SK-N-SH (cell line): ENCODE results near the gene SCFD1. TPM values are rescaled to one million over a fixed set of nuclear protein-coding genes. Genes with fewer than 3 reads are reported as not detected.

Source experiments
- CTCF ChIA-PET: fragments of 300-600, 350-600 bp; formaldehyde crosslinking; extraction: SDS; loops from one replicate; lab custom pipeline; 2021; lab: Yijun Ruan, JAX
- POLR2A ChIA-PET: fragments of 350-600 bp; sonication (Branson Sonifier 250); formaldehyde crosslinking; extraction: SDS; loops from one replicate; lab custom pipeline; 2020; ENCODE audit warnings: antibody characterized with exemption, inconsistent platforms; lab: Yijun Ruan, JAX
- DNase-seq: peaks from one replicate; pipeline ENCODE4 v3.0.0; 2012
- H2AFZ ChIP-seq: fragments of 200-600 bp; sonication (generic); 2 replicates; pipeline ENCODE4 v1.8.1; 2016; ENCODE audit warnings: antibody characterized with exemption, mild to moderate bottlenecking, low read depth
- H3F3A ChIP-seq: fragments of 200-600 bp; sonication (generic); replicated peaks from 2 replicates; pipeline ENCODE3; 2016; ENCODE audit warnings: antibody characterized with exemption, mild to moderate bottlenecking; ENCODE audit not compliant: insufficient read depth
- H3K27ac ChIP-seq, 2 experiments: fragments of 200-500 bp in 1 of 2; fragments of 200-600 bp in 1 of 2; sonication (Bioruptor generic) in 1 of 2; sonication (generic), shearing (Covaris generic) in 1 of 2; 2 replicates each; pipeline versions ENCODE4 v1.5.1 to v1.6.1; 2014 to 2016; ENCODE audit warnings: low read depth in 2 of 2, inconsistent platforms in 1 of 2, low read length in 1 of 2, mild to moderate bottlenecking in 1 of 2, mixed read lengths in 1 of 2
- H3K27me3 ChIP-seq: fragments of 200-600 bp; sonication (generic), shearing (Covaris generic); 2 replicates; pipeline ENCODE4 v1.6.1; 2016; ENCODE audit warnings: mixed run types; ENCODE audit not compliant: insufficient read depth
- H3K36me3 ChIP-seq, 2 experiments: fragments of 200-500 bp in 1 of 2; fragments of 200-600 bp in 1 of 2; sonication (Bioruptor generic) in 1 of 2; sonication (generic) in 1 of 2; replicated peaks in 1 of 2; 2 replicates each; pipeline versions ENCODE3 to v1.5.1; 2014 to 2016; ENCODE audit warnings: low read length in 1 of 2, mild to moderate bottlenecking in 1 of 2; ENCODE audit not compliant: insufficient read depth in 2 of 2, control insufficient read depth in 1 of 2
- H3K4me1 ChIP-seq, 2 experiments: fragments of 200-500 bp in 1 of 2; fragments of 200-600 bp in 1 of 2; sonication (Bioruptor generic) in 1 of 2; sonication (generic), shearing (Covaris generic) in 1 of 2; 2 replicates each; pipeline versions ENCODE4 v1.5.1 to v1.6.1; 2014 to 2016; ENCODE audit warnings: low read depth in 1 of 2, low read length in 1 of 2, mixed run types in 1 of 2; ENCODE audit not compliant: insufficient read depth in 2 of 2, control insufficient read depth in 1 of 2
- H3K4me2 ChIP-seq: fragments of 200-600 bp; sonication (generic), shearing (Covaris generic); 2 replicates; pipeline ENCODE4 v1.6.1; 2017; ENCODE audit warnings: mixed run types
- H3K4me3 ChIP-seq, 2 experiments: fragments of 200-500 bp in 1 of 2; fragments of 200-600 bp in 1 of 2; sonication (Bioruptor generic) in 1 of 2; sonication (generic), shearing (Covaris generic) in 1 of 2; 2 replicates each; pipeline versions ENCODE4 v1.5.1 to v1.8.1; 2014 to 2016; ENCODE audit warnings: low read depth in 2 of 2, inconsistent platforms in 1 of 2, low read length in 1 of 2, mild to moderate bottlenecking in 1 of 2, mixed read lengths in 1 of 2, moderate library complexity in 1 of 2
- H3K79me2 ChIP-seq: fragments of 200-600 bp; sonication (generic); 2 replicates; pipeline ENCODE4 v1.8.1; 2017; ENCODE audit warnings: mild to moderate bottlenecking; ENCODE audit not compliant: insufficient read depth
- H3K9ac ChIP-seq: fragments of 200-600 bp; sonication (generic); 2 replicates; pipeline ENCODE4 v1.6.1; 2017; ENCODE audit warnings: mixed run types
- H3K9me2 ChIP-seq: fragments of 200-600 bp; sonication (generic); 2 replicates; pipeline ENCODE4 v1.6.1; 2017; ENCODE audit warnings: mixed run types
- H3K9me3 ChIP-seq: fragments of 200-600 bp; sonication (generic); 2 replicates; pipeline ENCODE4 v1.6.1; 2017; ENCODE audit warnings: mixed run types, mild to moderate bottlenecking, moderate library complexity
- H4K20me1 ChIP-seq: fragments of 200-600 bp; sonication (generic); 2 replicates; pipeline ENCODE4 v1.6.1; 2017; ENCODE audit warnings: mild to moderate bottlenecking, mixed run types; ENCODE audit not compliant: insufficient read depth
- CHD2 ChIP-seq: fragments of 150-350 bp; IDR thresholded peaks from 2 replicates; pipeline ENCODE4 v1.6.1; 2018; ENCODE audit warnings: low read length; ENCODE audit not compliant: partially characterized antibody
- ELF1 ChIP-seq: IDR thresholded peaks from 2 replicates; pipeline ENCODE4 v1.4.0; 2012
- EP300 ChIP-seq, 2 experiments: IDR thresholded peaks; 2 replicates each; pipeline versions ENCODE4 v1.4.0 to v1.6.1; 2012; ENCODE audit warnings: borderline replicate concordance in 1 of 2, low read depth in 1 of 2, low read length in 1 of 2
- FOSL2 ChIP-seq: IDR thresholded peaks from 2 replicates; pipeline ENCODE4 v1.4.0; 2012; ENCODE audit warnings: low read depth, mild to moderate bottlenecking, moderate library complexity, borderline replicate concordance
- GABPA ChIP-seq: IDR thresholded peaks from 2 replicates; pipeline ENCODE4 v1.4.0; 2012; ENCODE audit warnings: low read depth, mild to moderate bottlenecking
- JUND ChIP-seq: IDR thresholded peaks from 2 replicates; pipeline ENCODE4 v1.4.0; 2012
- MEF2A ChIP-seq: IDR thresholded peaks from 2 replicates; pipeline ENCODE4 v1.4.0; 2012; ENCODE audit warnings: low read depth, borderline replicate concordance
- MXI1 ChIP-seq: IDR thresholded peaks from 2 replicates; pipeline ENCODE4 v1.6.1; 2012; ENCODE audit warnings: mild to moderate bottlenecking, low read depth, low read length, improper control_type of control experiment
- POLR2AphosphoS5 ChIP-seq: IDR thresholded peaks from 2 replicates; pipeline ENCODE4 v1.6.1; 2012; ENCODE audit warnings: low read depth, low read length
- RFX5 ChIP-seq: IDR thresholded peaks from 2 replicates; pipeline ENCODE4 v1.6.1; 2012; ENCODE audit warnings: mild to moderate bottlenecking, improper control_type of control experiment, low read length
- TAF1 ChIP-seq: IDR thresholded peaks from 2 replicates; pipeline ENCODE4 v1.6.1; 2012; ENCODE audit warnings: low read depth, mild to moderate bottlenecking, low read length, moderate library complexity, borderline replicate concordance
- TCF12 ChIP-seq: IDR thresholded peaks from 2 replicates; pipeline ENCODE4 v1.4.0; 2012
- YY1 ChIP-seq: IDR thresholded peaks from 2 replicates; pipeline ENCODE4 v1.4.0; 2012; ENCODE audit warnings: low read depth, mild to moderate bottlenecking
- WGBS: methylation state at CpG from one replicate; pipeline ENCODE4 v1.1.6; 2017; ENCODE audit warnings: low lambda C conversion rate; 5-methylcytosine and 5-hydroxymethylcytosine counted together
- polyA plus RNA-seq, 3 experiments: library from polyadenylated mRNA; depleted of rRNA; stranded (reverse); fragments of >200 nt; gene quantifications; 2 replicates each; pipeline ENCODE4 v1.2.3, GENCODE V29; 2012
- TF ChIP-seq, protein P1 (sequence below): IDR thresholded peaks from 2 replicates; pipeline ENCODE4 v1.6.1; 2012; ENCODE audit warnings: mild to moderate bottlenecking, low read depth, low read length, moderate library complexity
- TF ChIP-seq, protein P2 (sequence below): IDR thresholded peaks from 2 replicates; pipeline ENCODE4 v1.4.0; 2012; ENCODE audit warnings: low read depth, borderline replicate concordance
- TF ChIP-seq, protein P3 (sequence below): fragments of 150-350 bp; IDR thresholded peaks from 2 replicates; pipeline ENCODE4 v1.6.1; 2017; ENCODE audit warnings: antibody characterized with exemption, low read length, low read depth, borderline replicate concordance

SCFD1 gene
- polyA plus RNA-seq, 1 of the 3 experiments (the other 2 are of a cell fraction), result 31.4 TPM

DNA sequence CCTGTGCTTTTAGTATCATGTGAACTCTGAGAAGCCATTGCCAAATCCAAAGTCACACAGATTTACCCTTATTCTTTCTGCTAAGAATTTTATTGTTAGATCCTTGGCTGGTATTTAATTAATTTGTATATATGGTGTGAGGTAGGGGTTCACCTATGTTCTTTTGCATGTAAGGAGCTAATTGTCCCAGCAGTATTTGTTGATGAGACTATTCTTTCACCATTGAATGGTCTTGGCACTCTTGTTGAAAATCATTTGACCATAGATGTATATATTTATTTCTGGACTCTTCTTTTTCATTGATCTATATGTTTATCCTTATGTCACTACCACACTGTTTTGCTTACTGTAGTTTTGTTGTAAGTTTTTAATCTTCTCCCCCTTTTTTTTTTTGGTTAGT, 36.9 kb upstream of the SCFD1 start (continued):
- TF ChIP-seq EP300 (IDR thresholded peaks at IDR 0.05; ENCODE audit: borderline replicate concordance in 1 of 2, low read depth in 1 of 2, low read length in 1 of 2) (no peak), POLR2AphosphoS5 (no peak)

DNA sequence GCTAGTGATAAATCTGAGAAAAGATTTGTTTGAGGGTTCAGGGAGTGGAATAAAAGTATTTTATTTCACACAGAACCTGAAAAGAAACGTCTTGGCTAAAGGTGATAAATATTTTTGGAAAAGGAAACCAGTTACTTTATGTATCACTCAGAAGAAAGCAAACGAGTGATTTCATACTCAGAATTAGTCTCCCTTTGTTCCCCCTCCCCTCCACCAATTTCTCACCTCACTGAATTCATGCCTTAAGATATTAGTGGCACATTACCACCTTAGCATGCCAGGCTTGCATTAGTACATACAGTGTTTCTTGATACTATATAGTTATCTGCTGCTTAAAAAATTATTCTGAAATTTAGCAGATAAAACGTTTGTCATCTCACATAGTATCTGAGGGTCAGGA, 35.0 kb upstream of the SCFD1 start:
- no peak overlapping the region for H3K4me2 ChIP-seq
- H3K27ac ChIP-seq, result no peak overlapping the region; a peak in 1 of 4 replicates
- 81% methylated on average over 3 of the region's 3 CpGs for WGBS
- TF ChIP-seq ELF1 (no peak), EP300 (IDR thresholded peaks at IDR 0.05; ENCODE audit: borderline replicate concordance in 1 of 2, low read depth in 1 of 2, low read length in 1 of 2) (no peak), GABPA (no peak), CHD2 (no peak), MEF2A (no peak), YY1 (no peak), MXI1 (no peak)
- TF ChIP-seq, protein P1, sequence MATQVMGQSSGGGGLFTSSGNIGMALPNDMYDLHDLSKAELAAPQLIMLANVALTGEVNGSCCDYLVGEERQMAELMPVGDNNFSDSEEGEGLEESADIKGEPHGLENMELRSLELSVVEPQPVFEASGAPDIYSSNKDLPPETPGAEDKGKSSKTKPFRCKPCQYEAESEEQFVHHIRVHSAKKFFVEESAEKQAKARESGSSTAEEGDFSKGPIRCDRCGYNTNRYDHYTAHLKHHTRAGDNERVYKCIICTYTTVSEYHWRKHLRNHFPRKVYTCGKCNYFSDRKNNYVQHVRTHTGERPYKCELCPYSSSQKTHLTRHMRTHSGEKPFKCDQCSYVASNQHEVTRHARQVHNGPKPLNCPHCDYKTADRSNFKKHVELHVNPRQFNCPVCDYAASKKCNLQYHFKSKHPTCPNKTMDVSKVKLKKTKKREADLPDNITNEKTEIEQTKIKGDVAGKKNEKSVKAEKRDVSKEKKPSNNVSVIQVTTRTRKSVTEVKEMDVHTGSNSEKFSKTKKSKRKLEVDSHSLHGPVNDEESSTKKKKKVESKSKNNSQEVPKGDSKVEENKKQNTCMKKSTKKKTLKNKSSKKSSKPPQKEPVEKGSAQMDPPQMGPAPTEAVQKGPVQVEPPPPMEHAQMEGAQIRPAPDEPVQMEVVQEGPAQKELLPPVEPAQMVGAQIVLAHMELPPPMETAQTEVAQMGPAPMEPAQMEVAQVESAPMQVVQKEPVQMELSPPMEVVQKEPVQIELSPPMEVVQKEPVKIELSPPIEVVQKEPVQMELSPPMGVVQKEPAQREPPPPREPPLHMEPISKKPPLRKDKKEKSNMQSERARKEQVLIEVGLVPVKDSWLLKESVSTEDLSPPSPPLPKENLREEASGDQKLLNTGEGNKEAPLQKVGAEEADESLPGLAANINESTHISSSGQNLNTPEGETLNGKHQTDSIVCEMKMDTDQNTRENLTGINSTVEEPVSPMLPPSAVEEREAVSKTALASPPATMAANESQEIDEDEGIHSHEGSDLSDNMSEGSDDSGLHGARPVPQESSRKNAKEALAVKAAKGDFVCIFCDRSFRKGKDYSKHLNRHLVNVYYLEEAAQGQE, result no peak
- TF ChIP-seq, protein P2, sequence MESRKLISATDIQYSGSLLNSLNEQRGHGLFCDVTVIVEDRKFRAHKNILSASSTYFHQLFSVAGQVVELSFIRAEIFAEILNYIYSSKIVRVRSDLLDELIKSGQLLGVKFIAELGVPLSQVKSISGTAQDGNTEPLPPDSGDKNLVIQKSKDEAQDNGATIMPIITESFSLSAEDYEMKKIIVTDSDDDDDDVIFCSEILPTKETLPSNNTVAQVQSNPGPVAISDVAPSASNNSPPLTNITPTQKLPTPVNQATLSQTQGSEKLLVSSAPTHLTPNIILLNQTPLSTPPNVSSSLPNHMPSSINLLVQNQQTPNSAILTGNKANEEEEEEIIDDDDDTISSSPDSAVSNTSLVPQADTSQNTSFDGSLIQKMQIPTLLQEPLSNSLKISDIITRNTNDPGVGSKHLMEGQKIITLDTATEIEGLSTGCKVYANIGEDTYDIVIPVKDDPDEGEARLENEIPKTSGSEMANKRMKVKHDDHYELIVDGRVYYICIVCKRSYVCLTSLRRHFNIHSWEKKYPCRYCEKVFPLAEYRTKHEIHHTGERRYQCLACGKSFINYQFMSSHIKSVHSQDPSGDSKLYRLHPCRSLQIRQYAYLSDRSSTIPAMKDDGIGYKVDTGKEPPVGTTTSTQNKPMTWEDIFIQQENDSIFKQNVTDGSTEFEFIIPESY, result no peak
- no peak overlapping the region for H2AFZ ChIP-seq
- ChIA-PET CTCF (interaction anchor here (1.5 kb wide), 1 partner anchor 317 kb away, joined by 3 read pairs; no protein-coding TSS in a partner anchor), POLR2A (no interaction called here)
- H3K4me1 ChIP-seq, result no peaks in the 10 kb centered on the region; a peak in 3 of 4 replicates
- H3K4me3 ChIP-seq, result no peak overlapping the region
- H3K36me3 ChIP-seq, result peaks cover 40 to 54% of the 10 kb centered on the region in 2 experiments
- peaks cover 94% of the 10 kb centered on the region for H3K79me2 ChIP-seq
- no peaks in the 10 kb centered on the region for H3F3A ChIP-seq
- H3K27me3 ChIP-seq, result no peaks in the 10 kb centered on the region
- H3K9me3 ChIP-seq, result peaks cover 4% of the 10 kb centered on the region; the same call in 1 of the 2 replicates
- no peak overlapping the region for H3K9ac ChIP-seq
- H3K9me2 ChIP-seq, result no peaks in the 10 kb centered on the region
- H4K20me1 ChIP-seq, result no peaks in the 10 kb centered on the region; the same call in 1 of the 2 replicates
- no peak for DNase-seq

DNA sequence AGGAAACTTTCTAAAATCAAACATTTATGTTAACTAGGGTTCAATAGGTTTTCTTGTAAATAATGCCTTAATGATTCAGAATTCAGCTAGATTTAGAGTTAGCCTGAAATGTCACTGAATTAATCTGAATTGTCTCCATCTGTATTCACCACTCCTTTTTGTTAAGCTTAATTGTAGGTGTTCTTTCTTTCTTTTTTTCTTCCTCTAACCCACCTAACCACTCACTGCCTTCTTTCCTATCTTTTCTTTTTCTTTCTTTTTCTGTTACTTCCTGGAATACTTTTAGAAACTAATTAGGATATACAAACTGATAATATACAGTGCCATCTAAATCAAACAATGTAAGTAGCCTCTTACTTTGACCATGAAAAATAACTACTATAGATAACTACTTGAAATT, 33.2 kb upstream of the SCFD1 start:
- no peaks in the 10 kb centered on the region for H3F3A ChIP-seq
- H4K20me1 ChIP-seq, result no peaks in the 10 kb centered on the region
- POLR2A ChIA-PET, result no interaction called here
- H2AFZ ChIP-seq, result no peak overlapping the region
- H3K27ac ChIP-seq, result no peak overlapping the region
- H3K4me3 ChIP-seq, result no peak overlapping the region
- no peaks in the 10 kb centered on the region; a peak in 3 of 4 replicates for H3K4me1 ChIP-seq
- no peaks in the 10 kb centered on the region for H3K27me3 ChIP-seq
- DNase-seq, result no peak
- H3K9me3 ChIP-seq, result peaks cover 4% of the 10 kb centered on the region; the same call in 1 of the 2 replicates
- no peak for TF ChIP-seq FOSL2
- TF ChIP-seq GABPA, result no peak
- TF ChIP-seq TAF1, result no peak
- no peak for TF ChIP-seq CHD2
- TF ChIP-seq JUND, result no peak
- no peak for TF ChIP-seq RFX5
- TF ChIP-seq, protein P3, sequence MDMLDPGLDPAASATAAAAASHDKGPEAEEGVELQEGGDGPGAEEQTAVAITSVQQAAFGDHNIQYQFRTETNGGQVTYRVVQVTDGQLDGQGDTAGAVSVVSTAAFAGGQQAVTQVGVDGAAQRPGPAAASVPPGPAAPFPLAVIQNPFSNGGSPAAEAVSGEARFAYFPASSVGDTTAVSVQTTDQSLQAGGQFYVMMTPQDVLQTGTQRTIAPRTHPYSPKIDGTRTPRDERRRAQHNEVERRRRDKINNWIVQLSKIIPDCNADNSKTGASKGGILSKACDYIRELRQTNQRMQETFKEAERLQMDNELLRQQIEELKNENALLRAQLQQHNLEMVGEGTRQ, result no peak
- no peak for TF ChIP-seq TCF12
- no peak for TF ChIP-seq MXI1
- TF ChIP-seq, protein P1, result no peak
- no peak overlapping the region for H3K9ac ChIP-seq
- no peak overlapping the region for H3K4me2 ChIP-seq
- H3K9me2 ChIP-seq, result no peaks in the 10 kb centered on the region
- CTCF ChIA-PET, result no interaction called here
- peaks cover 85% of the 10 kb centered on the region for H3K79me2 ChIP-seq
- H3K36me3 ChIP-seq, result peaks cover 49 to 63% of the 10 kb centered on the region in 2 experiments
